Panc1 (cell line): ENCODE data around the gene PPT2. TPM values are rescaled to one million over a fixed set of nuclear protein-coding genes. Genes with fewer than 3 reads are reported as not detected.

Experiments
- ATAC-seq: fragments of 200-7000 bp; cut with Tn5 transposase; 2 replicates; pipeline ENCODE4 v1.9.1; 2020; ENCODE audit warnings: mild to moderate bottlenecking, moderate library complexity
- BruUV-seq: library from RNA; stranded (reverse); fragments of 400-500 nt; replicated peaks from 2 replicates; lab custom pipeline; 2021; lab: Mats Ljungman, UMichigan
- CTCF ChIA-PET: fragments of 300-600 bp; sonication (Branson Sonifier 250); formaldehyde crosslinking; loops from one replicate; lab custom pipeline; 2022; ENCODE audit warnings: antibody characterized with exemption; lab: Charles Lee
- POLR2A ChIA-PET: fragments of 300-600 bp; sonication (Branson Sonifier 250); formaldehyde crosslinking; loops from one replicate; lab custom pipeline; 2022; ENCODE audit warnings: antibody characterized with exemption; lab: Charles Lee
- DNase-seq: peaks from one replicate; pipeline ENCODE4 v3.0.0-alpha.2; 2010; ENCODE audit warnings: low read depth, low spot score
- H3K27ac ChIP-seq: 2 replicates; pipeline ENCODE4 v1.5.1; 2011; ENCODE audit warnings: mild to moderate bottlenecking, low read length, inconsistent platforms
- H3K27me3 ChIP-seq: fragments of 200-500 bp; sonication (Bioruptor generic); 2 replicates; pipeline ENCODE4 v1.6.0; 2014; ENCODE audit warnings: low read length, inconsistent platforms; ENCODE audit not compliant: control insufficient read depth, insufficient read depth
- H3K36me3 ChIP-seq: fragments of 200-500 bp; sonication (Bioruptor generic); 2 replicates; pipeline ENCODE4 v1.5.1; 2014; ENCODE audit warnings: inconsistent platforms, mild to moderate bottlenecking, low read length, moderate library complexity; ENCODE audit not compliant: control insufficient read depth, insufficient read depth
- H3K4me1 ChIP-seq: 2 replicates; pipeline ENCODE4 v1.5.1; 2011; ENCODE audit warnings: inconsistent platforms, mild to moderate bottlenecking, low read length, moderate library complexity; ENCODE audit not compliant: control insufficient read depth, insufficient read depth
- H3K4me3 ChIP-seq, 2 experiments: 2 replicates each; pipeline ENCODE4 v1.5.1; 2011 to 2012; ENCODE audit warnings: low read depth in 2 of 2, low read length in 2 of 2, mild to moderate bottlenecking in 2 of 2, inconsistent platforms in 1 of 2, moderate library complexity in 1 of 2
- H3K9me3 ChIP-seq: fragments of 200-500 bp; sonication (Bioruptor generic); 2 replicates; pipeline ENCODE4 v1.5.1; 2014; ENCODE audit warnings: low read depth, mild to moderate bottlenecking, inconsistent platforms, low read length, moderate library complexity; ENCODE audit not compliant: control insufficient read depth, insufficient read depth
- POLR2AphosphoS5 ChIP-seq: IDR thresholded peaks from 2 replicates; pipeline ENCODE4 v1.6.1; 2012; ENCODE audit warnings: mild to moderate bottlenecking, low read depth, low read length, moderate library complexity
- REST ChIP-seq, 2 experiments: IDR thresholded peaks; 2 replicates each; pipeline ENCODE4 v1.6.1; 2011 to 2012; ENCODE audit warnings: low read depth in 2 of 2, control low read depth in 1 of 2, low read length in 1 of 2, mild to moderate bottlenecking in 1 of 2, moderate library complexity in 1 of 2; ENCODE audit not compliant: insufficient read depth in 1 of 2
- SIN3A ChIP-seq: IDR thresholded peaks from 2 replicates; pipeline ENCODE4 v1.6.1; 2012; ENCODE audit warnings: low read depth, mild to moderate bottlenecking, low read length, moderate library complexity, borderline replicate concordance; ENCODE audit not compliant: insufficient read depth
- TCF7L2 ChIP-seq: IDR thresholded peaks from 2 replicates; pipeline ENCODE4 v1.6.1; 2011; ENCODE audit warnings: mild to moderate bottlenecking, low read depth, low read length, inconsistent platforms
- in situ Hi-C: cut with HindIII; loops from 2 replicates; pipeline ENCODE4 v1.10.0; 2016; ENCODE audit warnings: low sequenced_read_pairs, low pct_unique_long_range_greater_than_20kb
- intact Hi-C: fragments of 100-400 bp; cut with micrococcal nuclease; formaldehyde crosslinking; loops from one replicate; pipeline ENCODE4 v1.10.0; 2022; ENCODE audit not compliant: unreplicated experiment
- total RNA-seq: library from RNA; stranded (reverse); gene quantifications from one replicate; pipeline ENCODE4 v1.2.1, GENCODE V29; 2021; ENCODE audit not compliant: unreplicated experiment
- TF ChIP-seq, protein P1 (sequence below): fragments of 450-650 bp; IDR thresholded peaks from 2 replicates; pipeline ENCODE4 v1.5.1; 2017; ENCODE audit warnings: mild to moderate bottlenecking

Gene PPT2
- total RNA-seq, 1 experiment from 2014 or later = 20.1 TPM

DNA sequence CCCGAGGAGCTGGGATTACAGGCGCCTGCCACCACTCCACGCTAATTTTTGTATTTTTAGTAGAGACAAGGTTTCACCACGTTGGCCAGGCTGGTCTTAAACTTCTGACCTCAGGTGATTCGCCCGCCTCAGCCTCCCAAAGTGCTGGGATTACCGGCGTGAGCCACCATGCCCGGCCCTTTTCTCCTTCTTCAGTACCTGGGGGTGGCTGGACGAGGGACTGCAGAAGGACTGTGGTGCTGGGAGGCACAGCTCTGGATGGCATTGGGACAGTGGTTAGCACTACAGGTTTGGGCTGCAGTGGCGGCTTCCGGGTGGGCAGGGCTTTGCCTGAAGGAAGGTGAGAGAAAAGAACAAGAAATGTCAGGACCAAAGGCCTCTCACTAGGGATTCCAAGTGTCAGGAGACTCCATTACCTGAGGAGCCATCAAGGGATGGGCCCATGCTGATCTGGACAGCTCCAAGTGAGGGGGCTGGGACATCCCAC, 33.3 kb upstream of the PPT2 start:
- BruUV-seq = no TSS peak
- no peaks in the 10 kb centered on the region for H3K27me3 ChIP-seq
- peaks cover 2% of the 10 kb centered on the region; the same call in 1 of the 2 replicates for H3K36me3 ChIP-seq
- no peak overlapping the region for H3K4me3 ChIP-seq
- DNase-seq (no peak), ATAC-seq (no peak)
- intact Hi-C loops = no loop called here
- H3K4me1 ChIP-seq = peaks cover 3% of the 10 kb centered on the region; the same call in 1 of the 2 replicates
- in situ Hi-C loops = no loop called here
- CTCF ChIA-PET = interaction anchor here (0.7 kb wide), 1 partner anchor 32 kb away, joined by 5 read pairs; no protein-coding TSS in a partner anchor
- no peaks in the 10 kb centered on the region for H3K9me3 ChIP-seq
- TF ChIP-seq TCF7L2 (no peak), REST (IDR thresholded peaks at IDR 0.05; ENCODE audit: insufficient read depth in 1 of 2, low read depth in 2 of 2, low read length in 1 of 2) (no peak), POLR2AphosphoS5 (no peak), SIN3A (no peak)
- TF ChIP-seq, protein P1, sequence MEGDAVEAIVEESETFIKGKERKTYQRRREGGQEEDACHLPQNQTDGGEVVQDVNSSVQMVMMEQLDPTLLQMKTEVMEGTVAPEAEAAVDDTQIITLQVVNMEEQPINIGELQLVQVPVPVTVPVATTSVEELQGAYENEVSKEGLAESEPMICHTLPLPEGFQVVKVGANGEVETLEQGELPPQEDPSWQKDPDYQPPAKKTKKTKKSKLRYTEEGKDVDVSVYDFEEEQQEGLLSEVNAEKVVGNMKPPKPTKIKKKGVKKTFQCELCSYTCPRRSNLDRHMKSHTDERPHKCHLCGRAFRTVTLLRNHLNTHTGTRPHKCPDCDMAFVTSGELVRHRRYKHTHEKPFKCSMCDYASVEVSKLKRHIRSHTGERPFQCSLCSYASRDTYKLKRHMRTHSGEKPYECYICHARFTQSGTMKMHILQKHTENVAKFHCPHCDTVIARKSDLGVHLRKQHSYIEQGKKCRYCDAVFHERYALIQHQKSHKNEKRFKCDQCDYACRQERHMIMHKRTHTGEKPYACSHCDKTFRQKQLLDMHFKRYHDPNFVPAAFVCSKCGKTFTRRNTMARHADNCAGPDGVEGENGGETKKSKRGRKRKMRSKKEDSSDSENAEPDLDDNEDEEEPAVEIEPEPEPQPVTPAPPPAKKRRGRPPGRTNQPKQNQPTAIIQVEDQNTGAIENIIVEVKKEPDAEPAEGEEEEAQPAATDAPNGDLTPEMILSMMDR = no peak
- H3K27ac ChIP-seq = no peak overlapping the region
- POLR2A ChIA-PET = no interaction called here

DNA sequence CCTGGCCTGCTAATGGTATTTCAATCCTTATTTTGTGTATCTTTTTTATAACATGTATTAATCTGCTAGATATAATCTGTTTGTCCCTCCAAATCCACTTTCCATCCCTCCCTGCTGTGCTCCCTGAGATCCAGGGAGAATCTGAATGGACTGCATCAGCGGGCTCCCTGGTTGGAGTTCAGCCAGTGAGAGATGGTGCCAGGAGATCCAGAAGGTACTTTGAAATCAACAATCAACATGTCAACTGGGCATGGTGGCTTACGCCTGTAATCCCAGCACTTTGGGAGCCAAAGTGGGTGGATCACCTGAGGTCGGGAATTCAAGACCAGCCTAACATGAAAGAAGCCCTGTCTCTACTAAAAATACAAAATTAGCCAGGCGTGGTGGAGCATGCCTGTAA, 30.3 kb upstream of the PPT2 start:
- CTCF ChIA-PET = no interaction called here

More for the DNA sequence above, 30.3 kb upstream of the PPT2 start:
- no peaks in the 10 kb centered on the region for H3K27me3 ChIP-seq
- H3K36me3 ChIP-seq = no peaks in the 10 kb centered on the region; the same call in 1 of the 2 replicates
- no peak overlapping the region for H3K27ac ChIP-seq
- intact Hi-C loops = no loop called here
- TF ChIP-seq SIN3A = no peak
- no peak for TF ChIP-seq TCF7L2
- TF ChIP-seq REST (IDR thresholded peaks at IDR 0.05; ENCODE audit: insufficient read depth in 1 of 2, low read depth in 2 of 2, low read length in 1 of 2) = no peak
- TF ChIP-seq, protein P1 = no peak
- TF ChIP-seq POLR2AphosphoS5 = no peak
- POLR2A ChIA-PET = no interaction called here
- H3K4me1 ChIP-seq = peaks cover 16% of the 10 kb centered on the region
- no peak for ATAC-seq
- no peaks in the 10 kb centered on the region for H3K9me3 ChIP-seq
- in situ Hi-C loops = no loop called here
- no peak for DNase-seq
- H3K4me3 ChIP-seq = no peak overlapping the region
- BruUV-seq = no TSS peak
